ENCODE results near the gene AHNAK.

DNA sequence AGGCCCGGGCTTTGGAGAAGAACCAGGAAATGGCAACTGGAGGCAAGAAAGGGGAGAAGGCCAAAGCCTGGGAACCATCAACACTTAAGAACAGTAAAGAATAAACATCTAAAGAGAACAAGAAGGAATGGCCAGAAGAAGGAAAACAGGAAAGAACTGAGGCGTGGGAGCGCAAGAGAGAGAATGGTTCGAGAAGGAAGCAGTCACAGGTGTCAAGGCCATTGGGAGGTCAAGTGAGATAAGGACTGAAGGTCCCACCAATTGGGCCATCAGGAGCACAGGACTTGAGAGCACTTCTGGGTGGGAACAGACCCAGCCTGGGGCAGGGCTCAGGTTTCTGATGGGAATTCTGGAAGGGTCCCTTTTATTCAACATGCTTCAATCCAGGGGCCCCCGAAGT is 128.5 kb downstream of the AHNAK start:
- TF ChIP-seq, protein P1, sequence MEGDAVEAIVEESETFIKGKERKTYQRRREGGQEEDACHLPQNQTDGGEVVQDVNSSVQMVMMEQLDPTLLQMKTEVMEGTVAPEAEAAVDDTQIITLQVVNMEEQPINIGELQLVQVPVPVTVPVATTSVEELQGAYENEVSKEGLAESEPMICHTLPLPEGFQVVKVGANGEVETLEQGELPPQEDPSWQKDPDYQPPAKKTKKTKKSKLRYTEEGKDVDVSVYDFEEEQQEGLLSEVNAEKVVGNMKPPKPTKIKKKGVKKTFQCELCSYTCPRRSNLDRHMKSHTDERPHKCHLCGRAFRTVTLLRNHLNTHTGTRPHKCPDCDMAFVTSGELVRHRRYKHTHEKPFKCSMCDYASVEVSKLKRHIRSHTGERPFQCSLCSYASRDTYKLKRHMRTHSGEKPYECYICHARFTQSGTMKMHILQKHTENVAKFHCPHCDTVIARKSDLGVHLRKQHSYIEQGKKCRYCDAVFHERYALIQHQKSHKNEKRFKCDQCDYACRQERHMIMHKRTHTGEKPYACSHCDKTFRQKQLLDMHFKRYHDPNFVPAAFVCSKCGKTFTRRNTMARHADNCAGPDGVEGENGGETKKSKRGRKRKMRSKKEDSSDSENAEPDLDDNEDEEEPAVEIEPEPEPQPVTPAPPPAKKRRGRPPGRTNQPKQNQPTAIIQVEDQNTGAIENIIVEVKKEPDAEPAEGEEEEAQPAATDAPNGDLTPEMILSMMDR (conservative IDR thresholded peaks at IDR 0.05; ENCODE audit: low read depth, low read length), result no peak
- TF ChIP-seq EZH2 (IDR thresholded peaks at IDR 0.05; ENCODE audit: borderline replicate concordance, low read depth, low read length, poor library complexity, severe bottlenecking), result no peak

Data from A673 (cell line).